Esophagus muscularis mucosa (tissue), 4 donors: ENCODE measurements around the gene PTPN9.

Experiments used
- CTCF ChIP-seq, 3 experiments: fragments of 200-600 bp in 2 of 3; fragments of 450-650 bp in 1 of 3; sonication (generic) in 2 of 3; IDR thresholded peaks; one replicate each; pipeline ENCODE4 v1.5.1; 2017 to 2019; ENCODE audit warnings: antibody characterized with exemption in 3 of 3, mild to moderate bottlenecking in 2 of 3, moderate library complexity in 1 of 3
- EP300 ChIP-seq: sonication (generic); formaldehyde crosslinking; IDR thresholded peaks from one replicate; pipeline ENCODE4 v1.6.1; 2017; ENCODE audit warnings: antibody characterized with exemption
- POLR2A ChIP-seq: fragments of 450-650 bp; IDR thresholded peaks from one replicate; pipeline ENCODE4 v1.6.1; 2017; ENCODE audit warnings: antibody characterized with exemption, moderate library complexity, mild to moderate bottlenecking, low read depth
- POLR2AphosphoS5 ChIP-seq, 2 donors: sonication (generic); formaldehyde crosslinking; IDR thresholded peaks; one replicate each; pipeline ENCODE4 v1.6.1; 2017; ENCODE audit warnings: antibody characterized with exemption in 2 of 2

- TF ChIP-seq CTCF (IDR thresholded peaks at IDR 0.05) (no peak), POLR2A (no peak), EP300 (no peak), POLR2AphosphoS5 (IDR thresholded peaks at IDR 0.05) (peak in 1 of 2 donors; percentile 55)
Measured at GRCh38 chr15:75452364-75452864, 126.7 kb downstream of the PTPN9 start.
